H9 (cell line): ENCODE data around the gene TMEM120B. TPM values are rescaled to one million over a fixed set of nuclear protein-coding genes. Genes with fewer than 3 reads are reported as not detected.

Source experiments
- DNase-seq: peaks from one replicate; pipeline ENCODE4 v3.0.0-alpha.2; 2017
- H2AFZ ChIP-seq: one replicate; pipeline ENCODE4 v1.6.1; 2013; ENCODE audit warnings: mild to moderate bottlenecking, low read length, control low read depth, moderate library complexity
- H2AK5ac ChIP-seq: 2 replicates; pipeline ENCODE4 v1.6.1; 2013; ENCODE audit warnings: low read length, control low read depth, mixed read lengths; ENCODE audit not compliant: insufficient read length
- H2BK120ac ChIP-seq: one replicate; pipeline ENCODE4 v1.6.1; 2013; ENCODE audit warnings: low read depth, mild to moderate bottlenecking, low read length, control low read depth, inconsistent platforms; ENCODE audit not compliant: poor library complexity, severe bottlenecking
- H2BK12ac ChIP-seq: 2 replicates; pipeline ENCODE4 v1.6.1; 2013; ENCODE audit warnings: low read length, control low read depth, mixed read lengths, low read depth; ENCODE audit not compliant: insufficient read length
- H2BK15ac ChIP-seq: 2 replicates; pipeline ENCODE4 v1.6.1; 2013; ENCODE audit warnings: low read depth, low read length, control low read depth
- H2BK20ac ChIP-seq: one replicate; pipeline ENCODE4 v1.6.1; 2013; ENCODE audit warnings: low read depth, mild to moderate bottlenecking, low read length, control low read depth, inconsistent platforms; ENCODE audit not compliant: poor library complexity, severe bottlenecking
- H2BK5ac ChIP-seq: 2 replicates; pipeline ENCODE4 v1.6.1; 2013; ENCODE audit warnings: low read length, control low read depth, mixed read lengths; ENCODE audit not compliant: insufficient read length
- H3K14ac ChIP-seq: 2 replicates; pipeline ENCODE4 v1.6.1; 2013; ENCODE audit warnings: low read length, control low read depth; ENCODE audit not compliant: insufficient read depth
- H3K18ac ChIP-seq: 2 replicates; pipeline ENCODE4 v1.6.1; 2013; ENCODE audit warnings: low read depth, mild to moderate bottlenecking, mixed read lengths, low read length, control low read depth; ENCODE audit not compliant: insufficient read length
- H3K23ac ChIP-seq: 2 replicates; pipeline ENCODE4 v1.6.1; 2013; ENCODE audit warnings: low read length, control low read depth, mixed read lengths, low read depth; ENCODE audit not compliant: insufficient read length
- H3K23me2 ChIP-seq: 2 replicates; pipeline ENCODE4 v1.6.1; 2013; ENCODE audit warnings: low read depth, mild to moderate bottlenecking, mixed read lengths, low read length, control low read depth; ENCODE audit not compliant: insufficient read length, poor library complexity, severe bottlenecking
- H3K27ac ChIP-seq: 2 replicates; pipeline ENCODE4 v1.5.1; 2013; ENCODE audit warnings: low read length, control low read depth, mixed read lengths, low read depth; ENCODE audit not compliant: insufficient read length
- H3K27me3 ChIP-seq: 2 replicates; pipeline ENCODE4 v1.6.1; 2013; ENCODE audit warnings: low read length, control low read depth, inconsistent platforms; ENCODE audit not compliant: insufficient read depth
- H3K4ac ChIP-seq: 2 replicates; pipeline ENCODE4 v1.6.1; 2013; ENCODE audit warnings: low read depth, mild to moderate bottlenecking, control low read depth, inconsistent platforms, low read length, moderate library complexity
- H3K4me1 ChIP-seq: 2 replicates; pipeline ENCODE4 v1.6.1; 2013; ENCODE audit warnings: low read length, control low read depth, inconsistent platforms; ENCODE audit not compliant: insufficient read depth
- H3K4me2 ChIP-seq: 2 replicates; pipeline ENCODE4 v1.6.1; 2013; ENCODE audit warnings: low read length, control low read depth, mixed read lengths; ENCODE audit not compliant: insufficient read length, insufficient read depth
- H3K56ac ChIP-seq: 2 replicates; pipeline ENCODE4 v1.6.1; 2013; ENCODE audit warnings: low read depth, mild to moderate bottlenecking, mixed read lengths, low read length, control low read depth; ENCODE audit not compliant: insufficient read length
- H3K79me1 ChIP-seq: 2 replicates; pipeline ENCODE4 v1.6.1; 2013; ENCODE audit warnings: low read depth, mild to moderate bottlenecking, moderate library complexity, low read length, control low read depth, inconsistent platforms; ENCODE audit not compliant: insufficient read depth, poor library complexity, severe bottlenecking
- H3K79me2 ChIP-seq: 2 replicates; pipeline ENCODE4 v1.6.1; 2013; ENCODE audit warnings: low read length, control low read depth, inconsistent platforms; ENCODE audit not compliant: insufficient read depth
- H3K9ac ChIP-seq: 2 replicates; pipeline ENCODE4 v1.6.1; 2013; ENCODE audit warnings: low read length, control low read depth, mixed read lengths; ENCODE audit not compliant: insufficient read length; ENCODE audit errors: extremely low read depth
- H3K9me3 ChIP-seq: one replicate; pipeline ENCODE4 v1.6.1; 2013; ENCODE audit warnings: low read depth, low read length, inconsistent platforms; ENCODE audit not compliant: control insufficient read depth
- H3T11ph ChIP-seq: one replicate; pipeline ENCODE4 v1.6.1; 2013; ENCODE audit warnings: mild to moderate bottlenecking, low read length, control low read depth, inconsistent platforms
- H4K20me1 ChIP-seq: one replicate; pipeline ENCODE4 v1.6.1; 2013; ENCODE audit not compliant: control insufficient read depth, insufficient read length, insufficient read depth
- H4K5ac ChIP-seq: 2 replicates; pipeline ENCODE4 v1.6.1; 2013; ENCODE audit warnings: low read depth, mild to moderate bottlenecking, mixed read lengths, low read length, control low read depth; ENCODE audit not compliant: insufficient read length
- H4K8ac ChIP-seq: replicated peaks from 2 replicates; pipeline ENCODE4 v1.6.1; 2013; ENCODE audit warnings: low read length, control low read depth, mixed read lengths, low read depth; ENCODE audit not compliant: insufficient read length
- H4K91ac ChIP-seq: 2 replicates; pipeline ENCODE4 v1.6.1; 2013; ENCODE audit warnings: low read depth, mild to moderate bottlenecking, moderate library complexity, mixed read lengths, low read length, control low read depth; ENCODE audit not compliant: insufficient read length
- H3K27ac Mint-ChIP-seq, 3 experiments: 2 replicates in 2 of 3; 3 replicates in 1 of 3; pipeline ENCODE4 v1.8.0; 2020 to 2021; ENCODE audit warnings: mixed read lengths in 3 of 3, mild to moderate bottlenecking in 1 of 3, moderate library complexity in 1 of 3
- H3K27me3 Mint-ChIP-seq: 2 replicates; pipeline ENCODE4 v1.8.0; 2021; ENCODE audit warnings: low read depth, mild to moderate bottlenecking, moderate library complexity, mixed read lengths
- H3K36me3 Mint-ChIP-seq, 3 experiments: 2 replicates in 2 of 3; 3 replicates in 1 of 3; pipeline ENCODE4 v1.8.0; 2020 to 2021; ENCODE audit warnings: low read depth in 3 of 3, mixed read lengths in 3 of 3; ENCODE audit not compliant: insufficient read depth in 1 of 3
- H3K4me1 Mint-ChIP-seq, 2 experiments: 2 replicates each; pipeline ENCODE4 v1.8.0; 2020; ENCODE audit warnings: mixed read lengths in 2 of 2
- H3K4me3 Mint-ChIP-seq, 2 experiments: 2 replicates in 1 of 2; 3 replicates in 1 of 2; pipeline ENCODE4 v1.8.0; 2020 to 2021; ENCODE audit warnings: mild to moderate bottlenecking in 2 of 2, mixed read lengths in 2 of 2, moderate library complexity in 1 of 2
- H3K9me3 Mint-ChIP-seq, 2 experiments: 2 replicates in 1 of 2; 3 replicates in 1 of 2; pipeline ENCODE4 v1.8.0; 2020; ENCODE audit warnings: mild to moderate bottlenecking in 2 of 2, mixed read lengths in 2 of 2, moderate library complexity in 1 of 2
- CTCF ChIP-seq: fragments of 200-600 bp; sonication (generic); conservative IDR thresholded peaks from 3 replicates; pipeline ENCODE4 v1.8.0; 2021; ENCODE audit warnings: antibody characterized with exemption, mild to moderate bottlenecking
- total RNA-seq: library from RNA; stranded (reverse); gene quantifications from 2 replicates; pipeline ENCODE4 v1.2.1, GENCODE V29; 2021

The TMEM120B gene
- total RNA-seq, 1 experiment from 2014 or later: 25.8 TPM

GRCh38 chr12:121705514-121705913 lies 7.0 kb upstream of the TMEM120B start:
- H3K27me3 Mint-ChIP-seq: peaks cover 7% of the 10 kb centered on the region
- H2BK20ac ChIP-seq: no peak overlapping the region

More at GRCh38 chr12:121705514-121705913, 7.0 kb upstream of the TMEM120B start:
- H2BK15ac ChIP-seq: no peak overlapping the region
- no peak overlapping the region for H3K18ac ChIP-seq
- H3T11ph ChIP-seq: no peak overlapping the region
- TF ChIP-seq CTCF: no peak
- H3K14ac ChIP-seq: no peak overlapping the region
- H3K79me2 ChIP-seq: no peaks in the 10 kb centered on the region
- Mint-ChIP-seq H3K27ac (no peak overlapping the region), H3K36me3 (no peaks in the 10 kb centered on the region; a peak in 1 of 7 replicates), H3K9me3 (peaks cover 0 to 5% of the 10 kb centered on the region in 2 experiments; a peak in 1 of 5 replicates), H3K4me3 (no peak overlapping the region), H3K4me1 (peaks cover 0 to 3% of the 10 kb centered on the region in 2 experiments; a peak in 2 of 4 replicates)
- no peaks in the 10 kb centered on the region for H3K23me2 ChIP-seq
- H4K8ac ChIP-seq: no peak overlapping the region
- H3K4me1 ChIP-seq: no peaks in the 10 kb centered on the region
- no peak overlapping the region for H3K9ac ChIP-seq
- no peak overlapping the region for H2AFZ ChIP-seq
- no peak overlapping the region for H2BK12ac ChIP-seq
- DNase-seq: no peak
- H3K56ac ChIP-seq: no peak overlapping the region
- H3K4ac ChIP-seq: no peak overlapping the region
- no peak overlapping the region for H3K27ac ChIP-seq
- H3K23ac ChIP-seq: no peak overlapping the region
- no peaks in the 10 kb centered on the region for H3K79me1 ChIP-seq
- no peak overlapping the region for H4K5ac ChIP-seq
- H3K27me3 ChIP-seq: no peaks in the 10 kb centered on the region
- no peaks in the 10 kb centered on the region for H3K9me3 ChIP-seq
- no peak overlapping the region for H4K91ac ChIP-seq
- no peak overlapping the region for H3K4me2 ChIP-seq
- H2BK5ac ChIP-seq: no peak overlapping the region
- H2BK120ac ChIP-seq: no peak overlapping the region
- H2AK5ac ChIP-seq: no peak overlapping the region
- no peaks in the 10 kb centered on the region for H4K20me1 ChIP-seq
